Smooth muscle cell (in vitro differentiated cells): ENCODE measurements around the gene ATXN7L2. TPM values are rescaled to one million over a fixed set of nuclear protein-coding genes. Genes with fewer than 3 reads are reported as not detected.
"Not testable (repeated sequence)": the region's sequence is repeated elsewhere in the genome, so short reads cannot be mapped to it uniquely, and the experiment has no call there.

ENCODE experiments used
- DNase-seq: peaks from one replicate; lab custom pipeline; 2025; ENCODE audit not compliant: unreplicated experiment; lab: John Stamatoyannopoulos, UW
- H2AFZ ChIP-seq: fragments of 200-600 bp; sonication (generic); 2 replicates; pipeline ENCODE4 v1.6.0; 2016; ENCODE audit warnings: antibody characterized with exemption, low read depth, mild to moderate bottlenecking
- H3F3A ChIP-seq: fragments of 200-600 bp; sonication (generic); 2 replicates; pipeline ENCODE4 v1.6.0; 2017; ENCODE audit warnings: antibody characterized with exemption, low read depth
- H3K27ac ChIP-seq: fragments of 200-600 bp; sonication (generic); 2 replicates; pipeline ENCODE4 v1.5.1; 2016; ENCODE audit warnings: low read depth, mild to moderate bottlenecking
- H3K27me3 ChIP-seq: fragments of 200-600 bp; sonication (generic); 2 replicates; pipeline ENCODE4 v1.6.1; 2016; ENCODE audit warnings: low read depth, mild to moderate bottlenecking
- H3K36me3 ChIP-seq: fragments of 200-600 bp; sonication (generic); 2 replicates; pipeline ENCODE4 v1.5.1; 2016; ENCODE audit warnings: low read depth
- H3K4me1 ChIP-seq: fragments of 200-600 bp; sonication (generic); 2 replicates; pipeline ENCODE4 v1.5.1; 2016; ENCODE audit warnings: low read depth
- H3K4me2 ChIP-seq: fragments of 200-600 bp; sonication (generic); 2 replicates; pipeline ENCODE4 v1.6.0; 2016; ENCODE audit warnings: mild to moderate bottlenecking
- H3K4me3 ChIP-seq: fragments of 200-600 bp; sonication (generic); 2 replicates; pipeline ENCODE4 v1.5.1; 2016; ENCODE audit warnings: mild to moderate bottlenecking
- H3K79me2 ChIP-seq: fragments of 200-600 bp; sonication (generic); 2 replicates; pipeline ENCODE4 v1.6.0; 2016; ENCODE audit warnings: low read depth, mild to moderate bottlenecking
- H3K9ac ChIP-seq: fragments of 200-600 bp; sonication (generic); 2 replicates; pipeline ENCODE4 v1.6.0; 2016; ENCODE audit warnings: low read depth
- H3K9me3 ChIP-seq: fragments of 200-600 bp; sonication (generic); replicated peaks from 2 replicates; pipeline ENCODE4 v1.5.1; 2016; ENCODE audit warnings: low read depth
- H4K20me1 ChIP-seq: fragments of 200-600 bp; sonication (generic); 2 replicates; pipeline ENCODE4 v1.6.0; 2016; ENCODE audit warnings: low read depth
- WGBS: methylation state at CpG from one replicate; pipeline ENCODE4 v1.1.7; 2016; ENCODE audit warnings: low lambda C conversion rate; 5-methylcytosine and 5-hydroxymethylcytosine counted together
- polyA plus RNA-seq: library from polyadenylated mRNA; unstranded; fragments of >200 nt; fragmentation: Nextera tagmentation; extraction: Ambion mirVana; gene quantifications from 2 replicates; pipeline ENCODE4 v1.2.1, GENCODE V29; 2016
- total RNA-seq: library from RNA; depleted of rRNA; stranded (reverse); fragments of >200 nt; gene quantifications from 2 replicates; pipeline ENCODE4 v1.2.3, GENCODE V29; 2014
- TF ChIP-seq, protein P1 (sequence below): fragments of 200-600 bp; sonication (generic); IDR thresholded peaks from 2 replicates; pipeline ENCODE4 v1.5.1; 2017; ENCODE audit warnings: borderline replicate concordance, mild to moderate bottlenecking, antibody characterized with exemption; ENCODE audit not compliant: insufficient read depth, poor library complexity, severe bottlenecking

ATXN7L2 gene
- total and polyA plus RNA-seq, 2 experiments from 2014 or later, result 1.9 to 6.2 TPM

DNA sequence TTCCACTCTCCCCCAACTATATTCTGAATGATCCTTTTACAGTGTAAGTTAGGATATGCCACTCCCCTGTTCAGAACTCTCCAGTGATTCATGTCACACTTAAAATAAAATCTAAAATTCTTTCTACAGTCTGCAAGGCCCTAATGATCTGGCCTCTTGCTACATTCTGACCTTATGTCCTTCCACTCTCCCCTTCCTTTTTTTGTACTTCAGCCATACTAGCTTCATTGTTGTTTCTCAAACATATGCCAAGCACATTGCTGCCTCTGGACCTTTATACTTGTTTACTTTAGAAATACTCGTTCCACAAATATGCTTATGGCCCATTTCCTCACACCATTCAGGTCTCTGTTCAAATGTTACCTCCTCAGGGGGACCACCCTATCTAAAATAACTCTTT is 42.6 kb upstream of the ATXN7L2 start:
- Histone ChIP-seq H3K4me1 (no peaks in the 10 kb centered on the region), H3K4me3 (no peak overlapping the region), H3K9ac (no peak overlapping the region), H3F3A (no peaks in the 10 kb centered on the region), H2AFZ (no peak overlapping the region), H3K27me3 (peaks cover 7% of the 10 kb centered on the region), H3K4me2 (no peak overlapping the region), H3K36me3 (no peaks in the 10 kb centered on the region), H3K9me3 (no peaks in the 10 kb centered on the region), H3K79me2 (no peaks in the 10 kb centered on the region), H4K20me1 (no peaks in the 10 kb centered on the region), H3K27ac (no peak overlapping the region)
- TF ChIP-seq, protein P1, sequence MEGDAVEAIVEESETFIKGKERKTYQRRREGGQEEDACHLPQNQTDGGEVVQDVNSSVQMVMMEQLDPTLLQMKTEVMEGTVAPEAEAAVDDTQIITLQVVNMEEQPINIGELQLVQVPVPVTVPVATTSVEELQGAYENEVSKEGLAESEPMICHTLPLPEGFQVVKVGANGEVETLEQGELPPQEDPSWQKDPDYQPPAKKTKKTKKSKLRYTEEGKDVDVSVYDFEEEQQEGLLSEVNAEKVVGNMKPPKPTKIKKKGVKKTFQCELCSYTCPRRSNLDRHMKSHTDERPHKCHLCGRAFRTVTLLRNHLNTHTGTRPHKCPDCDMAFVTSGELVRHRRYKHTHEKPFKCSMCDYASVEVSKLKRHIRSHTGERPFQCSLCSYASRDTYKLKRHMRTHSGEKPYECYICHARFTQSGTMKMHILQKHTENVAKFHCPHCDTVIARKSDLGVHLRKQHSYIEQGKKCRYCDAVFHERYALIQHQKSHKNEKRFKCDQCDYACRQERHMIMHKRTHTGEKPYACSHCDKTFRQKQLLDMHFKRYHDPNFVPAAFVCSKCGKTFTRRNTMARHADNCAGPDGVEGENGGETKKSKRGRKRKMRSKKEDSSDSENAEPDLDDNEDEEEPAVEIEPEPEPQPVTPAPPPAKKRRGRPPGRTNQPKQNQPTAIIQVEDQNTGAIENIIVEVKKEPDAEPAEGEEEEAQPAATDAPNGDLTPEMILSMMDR, result no peak
- DNase-seq, result no peak
- WGBS, result 81% methylated on average over 1 of the region's 1 CpG

DNA sequence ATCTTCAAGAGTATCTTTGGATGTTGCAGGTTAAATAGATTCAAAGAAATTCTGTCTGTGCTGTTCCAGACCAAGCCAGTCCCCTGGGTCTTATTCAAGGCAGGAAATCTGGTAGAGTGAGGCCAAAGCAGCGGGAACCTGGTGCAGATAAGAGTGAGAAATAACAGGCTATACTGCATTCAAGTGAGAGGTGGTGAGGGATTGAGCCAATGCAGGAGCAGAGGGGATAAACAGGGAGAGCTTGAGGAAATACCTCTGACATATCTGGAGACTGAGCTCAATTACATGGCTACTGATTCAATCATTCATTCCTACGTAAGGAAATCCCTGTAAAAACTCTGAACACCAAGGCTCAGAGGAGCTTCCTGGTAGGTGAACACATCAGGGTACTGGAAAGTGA is 40.2 kb upstream of the ATXN7L2 start:
- H2AFZ ChIP-seq, result no peak overlapping the region

GRCh38 chr1:109444346-109444745 is 39.4 kb upstream of the ATXN7L2 start:
- WGBS, result 81% methylated on average over 1 of the region's 1 CpG
- DNase-seq, result no peak

More for the DNA sequence above, 40.2 kb upstream of the ATXN7L2 start:
- H3K4me1 ChIP-seq, result no peaks in the 10 kb centered on the region
- TF ChIP-seq, protein P1, result no peak
- H3K36me3 ChIP-seq, result no peaks in the 10 kb centered on the region
- no peak for DNase-seq
- no peaks in the 10 kb centered on the region for H4K20me1 ChIP-seq
- H3K79me2 ChIP-seq, result no peaks in the 10 kb centered on the region
- H3K9ac ChIP-seq, result no peak overlapping the region
- WGBS, result 36% methylated on average over 2 of the region's 2 CpGs
- H3F3A ChIP-seq, result no peaks in the 10 kb centered on the region
- H3K9me3 ChIP-seq, result no peaks in the 10 kb centered on the region
- H3K27ac ChIP-seq, result no peak overlapping the region
- H3K27me3 ChIP-seq, result peaks cover 7% of the 10 kb centered on the region
- H3K4me2 ChIP-seq, result no peak overlapping the region
- no peak overlapping the region for H3K4me3 ChIP-seq

GRCh38 chr1:109445949-109446695 is 37.6 kb upstream of the ATXN7L2 start:
- H3K27ac ChIP-seq, H3K4me3 ChIP-seq, H3K4me2 ChIP-seq, DNase-seq, H3F3A ChIP-seq, H2AFZ ChIP-seq, H3K4me1 ChIP-seq, H3K9ac ChIP-seq, H3K36me3 ChIP-seq, H3K79me2 ChIP-seq, H3K9me3 ChIP-seq, H4K20me1 ChIP-seq, H3K27me3 ChIP-seq: not testable (repeated sequence)
- 66% methylated on average over 11 of the region's 11 CpGs for WGBS

More at GRCh38 chr1:109444346-109444745, 39.4 kb upstream of the ATXN7L2 start:
- Histone ChIP-seq H3K27me3 (peaks cover 7% of the 10 kb centered on the region), H3K9me3 (no peaks in the 10 kb centered on the region), H3K4me3 (no peak overlapping the region), H4K20me1 (no peaks in the 10 kb centered on the region), H3K4me1 (no peaks in the 10 kb centered on the region), H3K4me2 (no peak overlapping the region), H3F3A (no peaks in the 10 kb centered on the region), H2AFZ (no peak overlapping the region), H3K36me3 (no peaks in the 10 kb centered on the region), H3K9ac (no peak overlapping the region), H3K79me2 (no peaks in the 10 kb centered on the region), H3K27ac (no peak overlapping the region)
- TF ChIP-seq, protein P1, result no peak
